HepG2 (cell line): Measurements from ENCODE around the gene KIAA0825. TPM values are rescaled to one million over a fixed set of nuclear protein-coding genes. Genes with fewer than 3 reads are reported as not detected.

Experiments
- ARNT ChIP-seq: fragments of 450-650 bp; IDR thresholded peaks from 2 replicates; pipeline ENCODE4 v1.6.1; 2017
- BORCS8-MEF2B ChIP-seq: sonication (generic); formaldehyde crosslinking; IDR thresholded peaks from 2 replicates; pipeline ENCODE4 v1.8.0; 2022; ENCODE audit warnings: mild to moderate bottlenecking, missing genetic modification reagents
- EHMT2 ChIP-seq: fragments of 200-600 bp; sonication (generic); IDR thresholded peaks from 2 replicates; pipeline ENCODE4 v1.7.0; 2017; ENCODE audit warnings: antibody characterized with exemption, low read depth, low read length, borderline replicate concordance
- EP300 ChIP-seq, 3 experiments: sonication (generic) in 1 of 3; formaldehyde crosslinking in 1 of 3; IDR thresholded peaks; 2 replicates each; pipeline versions ENCODE4 v1.5.1 to v1.6.1; 2011 to 2020; ENCODE audit warnings: low read depth in 2 of 3, low read length in 2 of 3, borderline replicate concordance in 1 of 3, improper control_type of control experiment in 1 of 3, mild to moderate bottlenecking in 1 of 3, missing genetic modification reagents in 1 of 3, moderate library complexity in 1 of 3
- FOXA3 ChIP-seq: IDR thresholded peaks from 2 replicates; pipeline ENCODE4 v1.6.1; 2016; ENCODE audit warnings: missing genetic modification reagents, missing compliant biosample characterization
- KDM6A ChIP-seq: IDR thresholded peaks from 2 replicates; pipeline ENCODE4 v1.6.1; 2016; ENCODE audit warnings: low read depth
- NCOA2 ChIP-seq: sonication (generic); formaldehyde crosslinking; IDR thresholded peaks from 2 replicates; pipeline ENCODE4 v1.8.0; 2022; ENCODE audit warnings: inconsistent platforms
- NFE2L2 ChIP-seq: fragments of 150-350 bp; IDR thresholded peaks from 2 replicates; pipeline ENCODE4 v1.6.1; 2014; ENCODE audit warnings: low read length
- RARA ChIP-seq: IDR thresholded peaks from 2 replicates; pipeline ENCODE4 v1.6.1; 2016; ENCODE audit warnings: missing genetic modification reagents, missing compliant biosample characterization
- ZBTB38 ChIP-seq: sonication (generic); formaldehyde crosslinking; IDR thresholded peaks from 2 replicates; pipeline ENCODE4 v1.5.1; 2020; ENCODE audit warnings: mild to moderate bottlenecking, missing genetic modification reagents
- ZNF431 ChIP-seq: sonication (generic); formaldehyde crosslinking; IDR thresholded peaks from 2 replicates; pipeline ENCODE4 v1.9.0; 2022; ENCODE audit warnings: missing genetic modification reagents, low read depth, mild to moderate bottlenecking, borderline replicate concordance
- ZNF644 ChIP-seq: IDR thresholded peaks from 2 replicates; pipeline ENCODE4 v1.6.1; 2016; ENCODE audit warnings: low read depth
- ZNF75D ChIP-seq: sonication (generic); formaldehyde crosslinking; IDR thresholded peaks from 2 replicates; pipeline ENCODE4 v1.8.1; 2023; ENCODE audit warnings: missing genetic modification reagents, mild to moderate bottlenecking, borderline replicate concordance
- polyA plus RNA-seq, 8 experiments: library from polyadenylated mRNA; depleted of rRNA in 3 of 8; stranded (reverse) in 7 of 8; unstranded in 1 of 8; fragments of >200 nt; fragmentation: Illumina TruSeq in 4 of 8; extraction: Trizol in 4 of 8; gene quantifications; 2 replicates each; pipeline versions ENCODE4 v1.2.1 to v1.2.3, GENCODE V29; 2011 to 2016; ENCODE audit warnings: low read depth in 4 of 8, missing spikeins in 1 of 8, mixed read lengths in 1 of 8; ENCODE audit not compliant: insufficient read depth in 1 of 8
- total RNA-seq, 5 experiments: library from RNA; depleted of rRNA; stranded (reverse); fragments of >200 nt; fragmentation: Illumina TruSeq; extraction: Trizol; gene quantifications; 2 replicates each; pipeline ENCODE4 v1.2.3, GENCODE V29; 2016; ENCODE audit warnings: low read depth in 1 of 5
- TF ChIP-seq, protein P1 (sequence below): sonication (generic); formaldehyde crosslinking; IDR thresholded peaks from 2 replicates; pipeline ENCODE4 v1.8.1; 2023; ENCODE audit warnings: missing genetic modification reagents, inconsistent platforms, borderline replicate concordance
- TF ChIP-seq, protein P2 (sequence below): sonication (generic); formaldehyde crosslinking; conservative IDR thresholded peaks from 2 replicates; pipeline ENCODE4 v1.4.0; 2020; ENCODE audit warnings: mild to moderate bottlenecking, missing genetic modification reagents, moderate library complexity
- TF ChIP-seq, protein P3 (sequence below): IDR thresholded peaks from 2 replicates; pipeline ENCODE4 v1.6.1; 2012; ENCODE audit warnings: low read length, improper control_type of control experiment
- TF ChIP-seq, protein P4 (sequence below): sonication (generic); formaldehyde crosslinking; IDR thresholded peaks from 2 replicates; pipeline ENCODE4 v1.5.0; 2020; ENCODE audit warnings: mild to moderate bottlenecking, missing genetic modification reagents
- TF ChIP-seq, protein P5 (sequence below): IDR thresholded peaks from 2 replicates; pipeline ENCODE4 v1.6.1; 2016; ENCODE audit warnings: low read depth

KIAA0825 gene
- total and polyA plus RNA-seq, 2 of the 13 experiments (the other 11 are each of a cell fraction or from before 2014, with no cell fraction given): 0.05 to 0.51 TPM

DNA sequence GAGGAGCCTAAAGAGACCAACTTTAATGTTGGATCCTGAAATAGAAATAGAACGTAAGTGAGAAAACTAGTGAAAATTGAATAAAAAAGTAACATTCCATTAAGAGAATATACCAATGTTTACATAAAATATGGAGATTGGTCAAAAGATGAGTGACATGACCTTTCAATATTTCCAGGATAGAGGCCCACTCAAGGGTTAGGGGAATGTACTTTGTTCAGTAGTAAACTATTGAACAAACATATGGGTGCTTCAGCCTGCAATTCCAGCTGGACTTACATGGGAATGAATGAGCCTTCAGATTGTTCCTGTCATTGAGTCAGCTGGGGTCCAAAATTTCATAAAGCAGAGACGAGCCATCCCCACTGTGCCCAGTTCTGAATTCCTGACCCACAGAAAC lies 505.3 kb downstream of the KIAA0825 start (continued):
- TF ChIP-seq EHMT2 (peak; percentile 55; the same call in 1 of the 2 replicates), RARA (peak; percentile 43; the same call in 1 of the 2 replicates), KDM6A (CRISPR knock-in tag) (no peak), ZNF431 (CRISPR knock-in tag) (no peak), FOXA3 (CRISPR knock-in tag) (peak; percentile 38), ZNF75D (CRISPR knock-in tag) (no peak), ZNF644 (CRISPR knock-in tag) (no peak), EP300 (IDR thresholded peaks at IDR 0.05; ENCODE audit: low read depth in 2 of 2, low read length in 2 of 2) (0 out of 4 replicates have a peak, but pooled peaks of 1 of the 2 experiments have one; percentile 25), EP300 (CRISPR knock-in tag; IDR thresholded peaks at IDR 0.05; ENCODE audit: borderline replicate concordance) (no peak), BORCS8-MEF2B (no peak), ZBTB38 (no peak), NFE2L2 (no peak), NCOA2 (no peak), ARNT (no peak)
- TF ChIP-seq, protein P1, sequence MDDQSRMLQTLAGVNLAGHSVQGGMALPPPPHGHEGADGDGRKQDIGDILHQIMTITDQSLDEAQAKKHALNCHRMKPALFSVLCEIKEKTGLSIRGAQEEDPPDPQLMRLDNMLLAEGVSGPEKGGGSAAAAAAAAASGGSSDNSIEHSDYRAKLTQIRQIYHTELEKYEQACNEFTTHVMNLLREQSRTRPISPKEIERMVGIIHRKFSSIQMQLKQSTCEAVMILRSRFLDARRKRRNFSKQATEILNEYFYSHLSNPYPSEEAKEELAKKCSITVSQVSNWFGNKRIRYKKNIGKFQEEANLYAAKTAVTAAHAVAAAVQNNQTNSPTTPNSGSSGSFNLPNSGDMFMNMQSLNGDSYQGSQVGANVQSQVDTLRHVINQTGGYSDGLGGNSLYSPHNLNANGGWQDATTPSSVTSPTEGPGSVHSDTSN: no peak
- TF ChIP-seq, protein P2, sequence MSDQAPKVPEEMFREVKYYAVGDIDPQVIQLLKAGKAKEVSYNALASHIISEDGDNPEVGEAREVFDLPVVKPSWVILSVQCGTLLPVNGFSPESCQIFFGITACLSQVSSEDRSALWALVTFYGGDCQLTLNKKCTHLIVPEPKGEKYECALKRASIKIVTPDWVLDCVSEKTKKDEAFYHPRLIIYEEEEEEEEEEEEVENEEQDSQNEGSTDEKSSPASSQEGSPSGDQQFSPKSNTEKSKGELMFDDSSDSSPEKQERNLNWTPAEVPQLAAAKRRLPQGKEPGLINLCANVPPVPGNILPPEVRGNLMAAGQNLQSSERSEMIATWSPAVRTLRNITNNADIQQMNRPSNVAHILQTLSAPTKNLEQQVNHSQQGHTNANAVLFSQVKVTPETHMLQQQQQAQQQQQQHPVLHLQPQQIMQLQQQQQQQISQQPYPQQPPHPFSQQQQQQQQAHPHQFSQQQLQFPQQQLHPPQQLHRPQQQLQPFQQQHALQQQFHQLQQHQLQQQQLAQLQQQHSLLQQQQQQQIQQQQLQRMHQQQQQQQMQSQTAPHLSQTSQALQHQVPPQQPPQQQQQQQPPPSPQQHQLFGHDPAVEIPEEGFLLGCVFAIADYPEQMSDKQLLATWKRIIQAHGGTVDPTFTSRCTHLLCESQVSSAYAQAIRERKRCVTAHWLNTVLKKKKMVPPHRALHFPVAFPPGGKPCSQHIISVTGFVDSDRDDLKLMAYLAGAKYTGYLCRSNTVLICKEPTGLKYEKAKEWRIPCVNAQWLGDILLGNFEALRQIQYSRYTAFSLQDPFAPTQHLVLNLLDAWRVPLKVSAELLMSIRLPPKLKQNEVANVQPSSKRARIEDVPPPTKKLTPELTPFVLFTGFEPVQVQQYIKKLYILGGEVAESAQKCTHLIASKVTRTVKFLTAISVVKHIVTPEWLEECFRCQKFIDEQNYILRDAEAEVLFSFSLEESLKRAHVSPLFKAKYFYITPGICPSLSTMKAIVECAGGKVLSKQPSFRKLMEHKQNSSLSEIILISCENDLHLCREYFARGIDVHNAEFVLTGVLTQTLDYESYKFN: peak; percentile 70
- TF ChIP-seq, protein P3, sequence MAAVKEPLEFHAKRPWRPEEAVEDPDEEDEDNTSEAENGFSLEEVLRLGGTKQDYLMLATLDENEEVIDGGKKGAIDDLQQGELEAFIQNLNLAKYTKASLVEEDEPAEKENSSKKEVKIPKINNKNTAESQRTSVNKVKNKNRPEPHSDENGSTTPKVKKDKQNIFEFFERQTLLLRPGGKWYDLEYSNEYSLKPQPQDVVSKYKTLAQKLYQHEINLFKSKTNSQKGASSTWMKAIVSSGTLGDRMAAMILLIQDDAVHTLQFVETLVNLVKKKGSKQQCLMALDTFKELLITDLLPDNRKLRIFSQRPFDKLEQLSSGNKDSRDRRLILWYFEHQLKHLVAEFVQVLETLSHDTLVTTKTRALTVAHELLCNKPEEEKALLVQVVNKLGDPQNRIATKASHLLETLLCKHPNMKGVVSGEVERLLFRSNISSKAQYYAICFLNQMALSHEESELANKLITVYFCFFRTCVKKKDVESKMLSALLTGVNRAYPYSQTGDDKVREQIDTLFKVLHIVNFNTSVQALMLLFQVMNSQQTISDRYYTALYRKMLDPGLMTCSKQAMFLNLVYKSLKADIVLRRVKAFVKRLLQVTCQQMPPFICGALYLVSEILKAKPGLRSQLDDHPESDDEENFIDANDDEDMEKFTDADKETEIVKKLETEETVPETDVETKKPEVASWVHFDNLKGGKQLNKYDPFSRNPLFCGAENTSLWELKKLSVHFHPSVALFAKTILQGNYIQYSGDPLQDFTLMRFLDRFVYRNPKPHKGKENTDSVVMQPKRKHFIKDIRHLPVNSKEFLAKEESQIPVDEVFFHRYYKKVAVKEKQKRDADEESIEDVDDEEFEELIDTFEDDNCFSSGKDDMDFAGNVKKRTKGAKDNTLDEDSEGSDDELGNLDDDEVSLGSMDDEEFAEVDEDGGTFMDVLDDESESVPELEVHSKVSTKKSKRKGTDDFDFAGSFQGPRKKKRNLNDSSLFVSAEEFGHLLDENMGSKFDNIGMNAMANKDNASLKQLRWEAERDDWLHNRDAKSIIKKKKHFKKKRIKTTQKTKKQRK: no peak
- TF ChIP-seq, protein P4, sequence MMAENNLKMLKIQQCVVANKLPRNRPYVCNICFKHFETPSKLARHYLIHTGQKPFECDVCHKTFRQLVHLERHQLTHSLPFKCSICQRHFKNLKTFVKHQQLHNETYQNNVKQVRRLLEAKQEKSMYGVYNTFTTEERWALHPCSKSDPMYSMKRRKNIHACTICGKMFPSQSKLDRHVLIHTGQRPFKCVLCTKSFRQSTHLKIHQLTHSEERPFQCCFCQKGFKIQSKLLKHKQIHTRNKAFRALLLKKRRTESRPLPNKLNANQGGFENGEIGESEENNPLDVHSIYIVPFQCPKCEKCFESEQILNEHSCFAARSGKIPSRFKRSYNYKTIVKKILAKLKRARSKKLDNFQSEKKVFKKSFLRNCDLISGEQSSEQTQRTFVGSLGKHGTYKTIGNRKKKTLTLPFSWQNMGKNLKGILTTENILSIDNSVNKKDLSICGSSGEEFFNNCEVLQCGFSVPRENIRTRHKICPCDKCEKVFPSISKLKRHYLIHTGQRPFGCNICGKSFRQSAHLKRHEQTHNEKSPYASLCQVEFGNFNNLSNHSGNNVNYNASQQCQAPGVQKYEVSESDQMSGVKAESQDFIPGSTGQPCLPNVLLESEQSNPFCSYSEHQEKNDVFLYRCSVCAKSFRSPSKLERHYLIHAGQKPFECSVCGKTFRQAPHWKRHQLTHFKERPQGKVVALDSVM (CRISPR knock-in tag): no peak
- TF ChIP-seq, protein P5, sequence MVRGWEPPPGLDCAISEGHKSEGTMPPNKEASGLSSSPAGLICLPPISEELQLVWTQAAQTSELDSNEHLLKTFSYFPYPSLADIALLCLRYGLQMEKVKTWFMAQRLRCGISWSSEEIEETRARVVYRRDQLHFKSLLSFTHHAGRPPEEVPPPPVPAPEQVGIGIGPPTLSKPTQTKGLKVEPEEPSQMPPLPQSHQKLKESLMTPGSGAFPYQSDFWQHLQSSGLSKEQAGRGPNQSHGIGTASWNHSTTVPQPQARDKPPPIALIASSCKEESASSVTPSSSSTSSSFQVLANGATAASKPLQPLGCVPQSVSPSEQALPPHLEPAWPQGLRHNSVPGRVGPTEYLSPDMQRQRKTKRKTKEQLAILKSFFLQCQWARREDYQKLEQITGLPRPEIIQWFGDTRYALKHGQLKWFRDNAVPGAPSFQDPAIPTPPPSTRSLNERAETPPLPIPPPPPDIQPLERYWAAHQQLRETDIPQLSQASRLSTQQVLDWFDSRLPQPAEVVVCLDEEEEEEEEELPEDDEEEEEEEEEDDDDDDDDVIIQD (CRISPR knock-in tag): peak; percentile 78; the same call in 1 of the 2 replicates
